GM12878 (cell line): ENCODE measurements around the gene RREB1. TPM values are rescaled to one million over a fixed set of nuclear protein-coding genes. Genes with fewer than 3 reads are reported as not detected.

Experiments
- ATAC-seq: fragments of 200-7000 bp; cut with Tn5 transposase; 3 replicates; pipeline ENCODE4 v1.9.1; 2020; ENCODE audit warnings: mild to moderate bottlenecking, moderate library complexity
- BruUV-seq: library from RNA; stranded (reverse); fragments of 400-500 nt; replicated peaks from 2 replicates; lab custom pipeline; 2021; lab: Mats Ljungman, UMichigan
- CTCF ChIA-PET: fragments of 300-600 bp; sonication (Branson Sonifier 250); formaldehyde crosslinking; extraction: SDS; loops from one replicate; lab custom pipeline; 2021; ENCODE audit warnings: inconsistent platforms; lab: Yijun Ruan, JAX
- POLR2A ChIA-PET: fragments of 350-600 bp; formaldehyde crosslinking; extraction: SDS; loops from one replicate; lab custom pipeline; 2021; ENCODE audit warnings: inconsistent platforms; lab: Charles Lee
- RAD21 ChIA-PET: fragments of 300-600 bp; sonication (Branson Sonifier 250); formaldehyde crosslinking; loops from one replicate; lab custom pipeline; 2023; ENCODE audit warnings: antibody characterized with exemption; ENCODE audit not compliant: unreplicated experiment; lab: Charles Lee
- SMC1A ChIA-PET: fragments of 300-600 bp; sonication (Branson Sonifier 250); formaldehyde crosslinking; loops from one replicate; lab custom pipeline; 2023; ENCODE audit not compliant: unreplicated experiment, uncharacterized antibody; lab: Charles Lee
- DNase-seq: peaks from one replicate; pipeline ENCODE4 v3.0.0-alpha.2; 2011; ENCODE audit warnings: low read depth, low spot score
- FAIRE-seq: peaks from 3 replicates; lab custom pipeline; 2011; peaks lifted over from hg19 to GRCh38; lab: Jason Lieb, UNC
- H2AFZ ChIP-seq: 2 replicates; pipeline ENCODE4 v1.6.0; 2011; ENCODE audit warnings: low read depth, low read length, control low read depth; ENCODE audit not compliant: control insufficient read depth
- H3K27ac ChIP-seq: 2 replicates; pipeline ENCODE4 v1.5.1; 2011; ENCODE audit warnings: control low read depth; ENCODE audit not compliant: control insufficient read depth, insufficient read depth
- H3K27me3 ChIP-seq, 2 experiments: replicated peaks in 1 of 2; 2 replicates each; pipeline versions ENCODE4 v1.6.0 to v1.6.1; 2011; ENCODE audit warnings: low read length in 1 of 2; ENCODE audit not compliant: control insufficient read depth in 2 of 2, insufficient read depth in 2 of 2
- H3K36me3 ChIP-seq, 2 experiments: 2 replicates each; pipeline ENCODE4 v1.5.1; 2011; ENCODE audit warnings: low read length in 1 of 2; ENCODE audit not compliant: control insufficient read depth in 2 of 2, insufficient read depth in 2 of 2
- H3K4me1 ChIP-seq: 2 replicates; pipeline ENCODE4 v1.6.1; 2011; ENCODE audit warnings: mild to moderate bottlenecking, low read length, moderate library complexity, mixed read lengths; ENCODE audit not compliant: control insufficient read depth, insufficient read depth
- H3K4me2 ChIP-seq: 2 replicates; pipeline ENCODE4 v1.6.0; 2011; ENCODE audit warnings: control low read depth; ENCODE audit not compliant: control insufficient read depth, insufficient read depth
- H3K4me3 ChIP-seq: fragments of 200-600 bp; sonication (generic); 2 replicates; pipeline ENCODE4 v1.5.1; 2016
- H3K79me2 ChIP-seq: 2 replicates; pipeline ENCODE4 v1.6.0; 2011; ENCODE audit warnings: low read length; ENCODE audit not compliant: control insufficient read depth, insufficient read depth
- H3K9ac ChIP-seq: 2 replicates; pipeline ENCODE4 v1.8.0; 2011; ENCODE audit warnings: low read length, control low read depth, mixed read lengths; ENCODE audit not compliant: control insufficient read depth, insufficient read depth
- H3K9me3 ChIP-seq: replicated peaks from 3 replicates; pipeline ENCODE4 v1.5.1; 2011; ENCODE audit warnings: mild to moderate bottlenecking, low read length; ENCODE audit not compliant: control insufficient read depth, insufficient read depth
- H4K20me1 ChIP-seq: 2 replicates; pipeline ENCODE4 v1.6.0; 2011; ENCODE audit not compliant: control insufficient read depth, insufficient read depth
- ATF3 ChIP-seq: IDR thresholded peaks from 2 replicates; pipeline ENCODE4 v1.6.1; 2011; ENCODE audit warnings: low read depth, mild to moderate bottlenecking, low read length, moderate library complexity, borderline replicate concordance; ENCODE audit errors: extremely low read depth
- CHD2 ChIP-seq: IDR thresholded peaks from 2 replicates; pipeline ENCODE4 v1.6.1; 2011; ENCODE audit warnings: low read depth, low read length, improper control_type of control experiment, borderline replicate concordance
- FOXK2 ChIP-seq: fragments of 450-650 bp; IDR thresholded peaks from 2 replicates; pipeline ENCODE4 v1.6.1; 2017; ENCODE audit warnings: mild to moderate bottlenecking, moderate library complexity
- MYC ChIP-seq: IDR thresholded peaks from 2 replicates; pipeline ENCODE4 v1.6.1; 2011; ENCODE audit warnings: mild to moderate bottlenecking, low read length, moderate library complexity, inconsistent platforms; ENCODE audit not compliant: insufficient read depth, insufficient replicate concordance, insufficient read length, severe bottlenecking
- NFXL1 ChIP-seq: fragments of 450-650 bp; IDR thresholded peaks from 2 replicates; pipeline ENCODE4 v1.6.1; 2017; ENCODE audit warnings: antibody characterized with exemption, mild to moderate bottlenecking, borderline replicate concordance
- RAD51 ChIP-seq: fragments of 450-650 bp; IDR thresholded peaks from 2 replicates; pipeline ENCODE4 v1.6.1; 2016; ENCODE audit warnings: moderate library complexity, mild to moderate bottlenecking, inconsistent platforms
- RCOR1 ChIP-seq: conservative IDR thresholded peaks from 2 replicates; pipeline ENCODE4 v1.6.1; 2012; ENCODE audit warnings: low read depth, low read length, improper control_type of control experiment
- RELB ChIP-seq: fragments of 450-650 bp; IDR thresholded peaks from 2 replicates; pipeline ENCODE4 v1.6.1; 2017; ENCODE audit warnings: low read depth, mild to moderate bottlenecking, moderate library complexity
- SREBF1 ChIP-seq: IDR thresholded peaks from 2 replicates; pipeline ENCODE4 v1.6.1; 2012; ENCODE audit warnings: mild to moderate bottlenecking, low read length
- TCF7 ChIP-seq: IDR thresholded peaks from 2 replicates; pipeline ENCODE4 v1.6.1; 2014; ENCODE audit warnings: antibody characterized with exemption, borderline replicate concordance
- ZBTB11 ChIP-seq: fragments of 450-650 bp; formaldehyde crosslinking; IDR thresholded peaks from 2 replicates; pipeline ENCODE4 v1.5.0; 2022; ENCODE audit warnings: mild to moderate bottlenecking, missing genetic modification characterization
- ZNF217 ChIP-seq: fragments of 450-650 bp; IDR thresholded peaks from 2 replicates; pipeline ENCODE4 v1.6.1; 2017; ENCODE audit warnings: antibody characterized with exemption, mild to moderate bottlenecking
- ZSCAN29 ChIP-seq: fragments of 450-650 bp; IDR thresholded peaks from 2 replicates; pipeline ENCODE4 v1.6.1; 2017; ENCODE audit warnings: mild to moderate bottlenecking, moderate library complexity
- WGBS: methylation state at CpG from one replicate; pipeline ENCODE4 v1.1.6; 2016; ENCODE audit warnings: low lambda C conversion rate; ENCODE audit not compliant: insufficient replicate concordance, insufficient coverage; ENCODE audit errors: missing lambda C conversion rate; 5-methylcytosine and 5-hydroxymethylcytosine counted together
- in situ Hi-C: fragments of 300-500 bp; cut with MboI; formaldehyde crosslinking; loops from 9 replicates; pipeline ENCODE4 v1.14.3; 2018; ENCODE audit warnings: mixed read lengths
- intact Hi-C: fragments of 100-400 bp; cut with micrococcal nuclease; formaldehyde crosslinking; loops from one replicate; pipeline ENCODE4 v1.14.2; 2022; ENCODE audit not compliant: unreplicated experiment
- polyA plus RNA-seq, 11 experiments: library from polyadenylated mRNA; depleted of rRNA in 4 of 11; unstranded in 6 of 11; stranded (reverse) in 5 of 11; fragments of >200 nt; fragmentation: Nextera tagmentation in 4 of 11; fragmentation: Illumina TruSeq in 1 of 11; extraction: Ambion mirVana in 4 of 11; extraction: Trizol in 1 of 11; gene quantifications; 1 replicate in 1 of 11; 2 replicates in 10 of 11; pipeline versions ENCODE4 v1.2.1 to v1.2.3, GENCODE V29; 2011 to 2016; ENCODE audit warnings: inconsistent platforms in 2 of 11, missing spikeins in 2 of 11, low read depth in 1 of 11
- total RNA-seq, 4 experiments: library from RNA; depleted of rRNA in 3 of 4; stranded (reverse); fragments of >200 nt in 3 of 4; fragmentation: Illumina TruSeq in 1 of 4; extraction: Trizol in 1 of 4; gene quantifications; 2 replicates each; pipeline versions ENCODE4 v1.2.1 to v1.2.3, GENCODE V29; 2013 to 2021
- TF ChIP-seq, protein P1 (sequence below): IDR thresholded peaks from 2 replicates; pipeline ENCODE4 v1.6.1; 2011; ENCODE audit warnings: borderline replicate concordance, low read depth, mild to moderate bottlenecking, moderate library complexity, mixed read lengths, low read length; ENCODE audit not compliant: insufficient read depth; ENCODE audit errors: extremely low read length

The RREB1 gene
- total and polyA plus RNA-seq, 10 of the 15 experiments (the other 5 are each of a cell fraction or from before 2014, with no cell fraction given), result 1.9 to 30.3 (median 8.6) TPM

- TF ChIP-seq ZBTB11 (CRISPR knock-in tag), result no peak
These were observed 14.0 kb downstream of the RREB1 start (continued) for GRCh38 chr6:7121700-7122241.

DNA sequence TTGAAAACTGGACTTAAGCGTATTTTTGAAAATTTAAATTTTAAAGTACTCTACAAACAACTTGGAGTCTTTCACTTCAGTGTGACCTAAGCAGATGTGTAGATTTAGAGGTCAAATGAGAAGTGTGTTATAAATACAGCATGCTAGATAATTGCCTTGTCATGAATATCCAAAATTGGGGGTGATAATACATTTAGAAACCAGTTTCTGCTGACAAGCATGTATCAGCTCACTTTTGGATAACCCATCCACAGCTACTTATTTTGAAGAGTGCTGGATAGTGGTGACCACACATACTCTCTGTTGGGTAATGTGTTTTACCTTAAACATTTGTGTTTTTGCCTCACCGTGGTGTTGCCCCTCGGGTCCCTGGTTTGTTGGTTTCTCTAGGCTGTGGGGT, 14.9 kb downstream of the RREB1 start:
- CTCF ChIA-PET, result no interaction called here
- WGBS, result 95% methylated on average over 3 of the region's 3 CpGs

More for the DNA sequence above, 14.9 kb downstream of the RREB1 start:
- Histone ChIP-seq H3K27me3 (no peaks in the 10 kb centered on the region), H3K4me1 (peaks cover 11% of the 10 kb centered on the region; the same call in 1 of the 2 replicates), H3K79me2 (peaks cover 93% of the 10 kb centered on the region), H4K20me1 (peaks cover 21% of the 10 kb centered on the region), H2AFZ (no peak overlapping the region), H3K9ac (no peak overlapping the region), H3K9me3 (no peaks in the 10 kb centered on the region; the same call in 2 of the 3 replicates), H3K4me2 (no peak overlapping the region), H3K4me3 (no peak overlapping the region), H3K36me3 (peaks cover 12 to 22% of the 10 kb centered on the region in 2 experiments), H3K27ac (no peak overlapping the region)
- ATAC-seq, result no peak
- SMC1A ChIA-PET, result interaction anchor here (1.0 to 2.1 kb wide), 4 partner anchors 9 to 34 kb away, joined by 3 to 7 read pairs (median 5); no protein-coding TSS in a partner anchor
- in situ Hi-C loops, result no loop called here
- TF ChIP-seq CHD2, result no peak
- no peak for TF ChIP-seq FOXK2
- TF ChIP-seq ZSCAN29, result no peak
- TF ChIP-seq RELB, result no peak
- no peak for TF ChIP-seq ATF3
- TF ChIP-seq SREBF1, result no peak
- TF ChIP-seq RAD51, result no peak
- no peak for TF ChIP-seq MYC
- no peak for TF ChIP-seq ZNF217
- no peak for TF ChIP-seq RCOR1
- no peak for TF ChIP-seq TCF7
- TF ChIP-seq NFXL1, result no peak
- TF ChIP-seq, protein P1, sequence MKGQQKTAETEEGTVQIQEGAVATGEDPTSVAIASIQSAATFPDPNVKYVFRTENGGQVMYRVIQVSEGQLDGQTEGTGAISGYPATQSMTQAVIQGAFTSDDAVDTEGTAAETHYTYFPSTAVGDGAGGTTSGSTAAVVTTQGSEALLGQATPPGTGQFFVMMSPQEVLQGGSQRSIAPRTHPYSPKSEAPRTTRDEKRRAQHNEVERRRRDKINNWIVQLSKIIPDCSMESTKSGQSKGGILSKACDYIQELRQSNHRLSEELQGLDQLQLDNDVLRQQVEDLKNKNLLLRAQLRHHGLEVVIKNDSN, result no peak
- no peak for FAIRE-seq
- DNase-seq, result no peak
- POLR2A ChIA-PET, result no interaction called here
- no TSS peak for BruUV-seq
- RAD21 ChIA-PET, result no interaction called here
- intact Hi-C loops, result no loop called here
